ENCODE results near the gene ATF7.

- TF ChIP-seq RAD21 (conservative IDR thresholded peaks at IDR 0.05 in 1 of 2, IDR thresholded peaks at IDR 0.05 in 1 of 2), result no peak
- TF ChIP-seq PBX3 (IDR thresholded peaks at IDR 0.05), result no peak
- TF ChIP-seq CTCF (IDR thresholded peaks at IDR 0.05), result no peak
- no peak for TF ChIP-seq SMC3 (IDR thresholded peaks at IDR 0.05)
- no peak for TF ChIP-seq ELK1 (IDR thresholded peaks at IDR 0.05; ENCODE audit: low read depth, low read length)
- TF ChIP-seq POLR2A (IDR thresholded peaks at IDR 0.05; ENCODE audit: low read length), result no peak
- no peak for TF ChIP-seq EP300 (IDR thresholded peaks at IDR 0.05)
- TF ChIP-seq FOXS1 (CRISPR knock-in tag; IDR thresholded peaks at IDR 0.05), result no peak
These were observed 57.2 kb downstream of the ATF7 start for GRCh38 chr12:53568809-53569557.
